Suprapubic skin (tissue), 3 donors: ENCODE measurements around the gene ABCF2.

ENCODE experiments used
- CTCF ChIP-seq, 2 donors: fragments of 200-600 bp in 1 of 2; fragments of 450-650 bp in 1 of 2; sonication (generic) in 1 of 2; IDR thresholded peaks; one replicate each; pipeline ENCODE4 v1.5.1; 2016 to 2019; ENCODE audit warnings: antibody characterized with exemption in 2 of 2, mild to moderate bottlenecking in 1 of 2, moderate library complexity in 1 of 2
- POLR2A ChIP-seq, 2 donors: fragments of 450-650 bp; IDR thresholded peaks; one replicate each; pipeline ENCODE4 v1.6.1; 2017; ENCODE audit warnings: antibody characterized with exemption in 2 of 2, mild to moderate bottlenecking in 2 of 2, moderate library complexity in 2 of 2

GRCh38 chr7:151271699-151272355 lies 44.8 kb upstream of the ABCF2 start:
- TF ChIP-seq CTCF (IDR thresholded peaks at IDR 0.05) (no peak), POLR2A (IDR thresholded peaks at IDR 0.05) (no peak)
